Left ventricle myocardium inferior (tissue), 1 donor: ENCODE data around the gene KCTD2. TPM values are rescaled to one million over a fixed set of nuclear protein-coding genes. Genes with fewer than 3 reads are reported as not detected.

ENCODE experiments used
- DNase-seq: peaks from one replicate; pipeline ENCODE4 v3.0.0-alpha.2; 2020
- H3K27ac ChIP-seq: fragments of 200-600 bp; replicated peaks from 2 replicates; pipeline ENCODE4 v1.8.0; 2021
- H3K27me3 ChIP-seq: fragments of 200-600 bp; 2 replicates; pipeline ENCODE4 v1.8.0; 2021; ENCODE audit warnings: low read depth
- H3K36me3 ChIP-seq: fragments of 200-600 bp; 2 replicates; pipeline ENCODE4 v1.8.0; 2021
- H3K4me1 ChIP-seq: fragments of 200-600 bp; 2 replicates; pipeline ENCODE4 v1.8.0; 2021
- H3K4me3 ChIP-seq: fragments of 200-600 bp; 2 replicates; pipeline ENCODE4 v1.8.0; 2021; ENCODE audit warnings: mild to moderate bottlenecking, moderate library complexity
- H3K9me3 ChIP-seq: fragments of 200-600 bp; replicated peaks from 2 replicates; pipeline ENCODE4 v1.8.0; 2021
- CTCF ChIP-seq: fragments of 200-600 bp; IDR thresholded peaks from 2 replicates; pipeline ENCODE4 v1.8.0; 2021; ENCODE audit warnings: antibody characterized with exemption, mild to moderate bottlenecking, borderline replicate concordance
- intact Hi-C: fragments of 100-400 bp; cut with micrococcal nuclease; formaldehyde crosslinking; loops from one replicate; pipeline ENCODE4 v1.11.0; 2022
- long read RNA-seq: library from polyadenylated mRNA; unstranded; transcript quantifications from one replicate; pipeline ENCODE4 v2.0.0, GENCODE V29; 2021
- total RNA-seq: library from RNA; stranded (reverse); fragmentation: NEBNext Ultra II Directional; extraction: Animal tissue kit (Norgen Biotek cat#: 25700); gene quantifications from one replicate; pipeline ENCODE4 v1.2.1, GENCODE V29; 2021
- donor health status: DM: no; HTN: yes; CAD: no; lungs with severe emphysema.

Gene KCTD2
- 23.1 TPM for total RNA-seq
- long read RNA-seq, transcript KCTD2-201 (6 exons, 3,635 nt): major isoform, 35 of 61 reads
- long read RNA-seq, partial matches to known transcripts: 3 of 61 reads
- long read RNA-seq, other reads (novel, unspliced or antisense): 21 of 61 reads

GRCh38 chr17:75046407-75047289, at the start of gene KCTD2, which contains the start of gene ATP5PD:
Gene KCTD2 (plus strand): TSS chr17:75047225. CDS start chr17:75047251, 26 bp downstream.
Gene ATP5PD (minus strand): TSS chr17:75046969. CDS start chr17:75042650, 4,319 bp downstream.
- DNase-seq: peak; percentile 97
- no peak for TF ChIP-seq CTCF
- H3K27me3 ChIP-seq: no peaks in the 10 kb centered on the region
- H3K27ac ChIP-seq: peak within 1 kb of the TSS; percentile 100
- H3K4me3 ChIP-seq: peak within 1 kb of the TSS; percentile 99
- peaks cover 26% of the 10 kb centered on the region for H3K36me3 ChIP-seq
- intact Hi-C loops: no loop called here
- H3K9me3 ChIP-seq: no peaks in the 10 kb centered on the region
- H3K4me1 ChIP-seq: peaks cover 52% of the 10 kb centered on the region

- no peak overlapping the region for H3K4me3 ChIP-seq
Observed at GRCh38 chr17:74998783-74999182, 48.2 kb upstream of the KCTD2 start.

GRCh38 chr17:74999523-74999922, 47.5 kb upstream of the KCTD2 start:
- no peak overlapping the region for H3K4me3 ChIP-seq

More at GRCh38 chr17:74998783-74999182, 48.2 kb upstream of the KCTD2 start:
- DNase-seq: peak; percentile 48
- H3K36me3 ChIP-seq: peaks cover 47% of the 10 kb centered on the region
- TF ChIP-seq CTCF: no peak
- no peaks in the 10 kb centered on the region for H3K9me3 ChIP-seq
- H3K4me1 ChIP-seq: peaks cover 27% of the 10 kb centered on the region
- no peaks in the 10 kb centered on the region for H3K27me3 ChIP-seq
- intact Hi-C loops: no loop called here
- H3K27ac ChIP-seq: peak overlapping the region; percentile 78

GRCh38 chr17:75001915-75002843, 44.8 kb upstream of the KCTD2 start:
- Histone ChIP-seq H3K27ac (no peak overlapping the region), H3K4me3 (no peak overlapping the region), H3K9me3 (no peaks in the 10 kb centered on the region), H3K4me1 (peaks cover 23% of the 10 kb centered on the region), H3K36me3 (peaks cover 68% of the 10 kb centered on the region), H3K27me3 (no peaks in the 10 kb centered on the region)
- DNase-seq: no peak
- TF ChIP-seq CTCF: no peak
- intact Hi-C loops: no loop called here

More at GRCh38 chr17:74999523-74999922, 47.5 kb upstream of the KCTD2 start:
- peak overlapping the region; percentile 78 for H3K27ac ChIP-seq
- no peaks in the 10 kb centered on the region for H3K9me3 ChIP-seq
- no peak for TF ChIP-seq CTCF
- H3K36me3 ChIP-seq: peaks cover 50% of the 10 kb centered on the region
- peaks cover 23% of the 10 kb centered on the region for H3K4me1 ChIP-seq
- no peaks in the 10 kb centered on the region for H3K27me3 ChIP-seq
- no peak for DNase-seq
- intact Hi-C loops: no loop called here
